Keratinocyte (primary cell): Measurements from ENCODE around the gene ALX1. TPM values are rescaled to one million over a fixed set of nuclear protein-coding genes. Genes with fewer than 3 reads are reported as not detected.

ENCODE experiments used
- DNase-seq: peaks from one replicate; pipeline ENCODE4 v3.0.0-alpha.2; 2011; ENCODE audit warnings: low read depth, missing footprints, low spot score
- FAIRE-seq: peaks from 2 replicates; lab custom pipeline; 2011; peaks lifted over from hg19 to GRCh38; lab: Jason Lieb, UNC
- H2AFZ ChIP-seq: 2 replicates; pipeline ENCODE4 v1.6.0; 2012; ENCODE audit warnings: low read length, control low read depth, inconsistent platforms; ENCODE audit not compliant: control insufficient read depth
- H3K27ac ChIP-seq: 2 replicates; pipeline ENCODE4 v1.5.1; 2011; ENCODE audit warnings: low read length; ENCODE audit not compliant: control insufficient read depth, insufficient read depth
- H3K27me3 ChIP-seq: 3 replicates; pipeline ENCODE4 v1.6.0; 2011; ENCODE audit warnings: low read length; ENCODE audit not compliant: control insufficient read depth, insufficient read depth; ENCODE audit errors: extremely low read depth
- H3K36me3 ChIP-seq, 2 experiments: 2 replicates in 1 of 2; 3 replicates in 1 of 2; pipeline ENCODE4 v1.5.1; 2011; ENCODE audit warnings: low read length in 2 of 2, mild to moderate bottlenecking in 1 of 2; ENCODE audit not compliant: control insufficient read depth in 2 of 2, insufficient read depth in 2 of 2; ENCODE audit errors: extremely low read depth in 1 of 2
- H3K4me1 ChIP-seq: 3 replicates; pipeline ENCODE4 v1.5.1; 2011; ENCODE audit warnings: low read length; ENCODE audit not compliant: control insufficient read depth, insufficient read depth; ENCODE audit errors: extremely low read depth
- H3K4me2 ChIP-seq: 3 replicates; pipeline ENCODE4 v1.6.0; 2011; ENCODE audit warnings: low read depth, low read length; ENCODE audit not compliant: control insufficient read depth, insufficient read depth; ENCODE audit errors: extremely low read depth
- H3K4me3 ChIP-seq, 3 experiments: fragments of 200-600 bp in 1 of 3; sonication (generic) in 1 of 3; 2 replicates in 2 of 3; 3 replicates in 1 of 3; pipeline ENCODE4 v1.5.1; 2011 to 2016; ENCODE audit warnings: low read length in 3 of 3, mild to moderate bottlenecking in 3 of 3, control low read depth in 2 of 3, inconsistent platforms in 1 of 3, low read depth in 1 of 3, mixed read lengths in 1 of 3, mixed run types in 1 of 3, moderate library complexity in 1 of 3; ENCODE audit not compliant: control insufficient read depth in 2 of 3, insufficient read depth in 2 of 3; ENCODE audit errors: extremely low read depth in 1 of 3
- H3K79me2 ChIP-seq: 2 replicates; pipeline ENCODE4 v1.6.0; 2012; ENCODE audit warnings: low read length; ENCODE audit not compliant: control insufficient read depth, insufficient read depth
- H3K9ac ChIP-seq: 3 replicates; pipeline ENCODE4 v1.6.0; 2011; ENCODE audit warnings: low read length; ENCODE audit not compliant: control insufficient read depth, insufficient read depth; ENCODE audit errors: extremely low read depth
- H3K9me1 ChIP-seq: 3 replicates; pipeline ENCODE4 v1.6.0; 2011; ENCODE audit warnings: low read length; ENCODE audit not compliant: control insufficient read depth, insufficient read depth; ENCODE audit errors: extremely low read depth
- H3K9me3 ChIP-seq: 2 replicates; pipeline ENCODE4 v1.5.1; 2012; ENCODE audit warnings: low read depth, low read length; ENCODE audit not compliant: control insufficient read depth
- H4K20me1 ChIP-seq: 3 replicates; pipeline ENCODE4 v1.6.0; 2011; ENCODE audit warnings: low read length; ENCODE audit not compliant: control insufficient read depth, insufficient read depth; ENCODE audit errors: extremely low read depth
- CTCF ChIP-seq, 3 experiments: IDR thresholded peaks in 1 of 3; conservative IDR thresholded peaks in 1 of 3; optimal IDR thresholded peaks in 1 of 3; 2 replicates in 2 of 3; 3 replicates in 1 of 3; pipeline versions ENCODE3 to v1.5.1; 2011; ENCODE audit warnings: low read length in 3 of 3, mild to moderate bottlenecking in 3 of 3, moderate library complexity in 2 of 3, control low read depth in 1 of 3, inconsistent platforms in 1 of 3; ENCODE audit not compliant: insufficient read depth in 2 of 3; ENCODE audit errors: extremely low read depth in 1 of 3
- EZH2 ChIP-seq: IDR thresholded peaks from one replicate; pipeline ENCODE4 v1.6.1; 2012; ENCODE audit warnings: inconsistent platforms, mild to moderate bottlenecking, low read length, moderate library complexity
- dilution Hi-C: fragments of 300-500 bp; cut with MboI; formaldehyde crosslinking; loops from one replicate; pipeline ENCODE4 v1.7.0; 2020; ENCODE audit warnings: low sequenced_read_pairs; ENCODE audit not compliant: extremely low pct_ligation_motif_present
- polyA plus RNA-seq, 5 experiments: library from polyadenylated mRNA; depleted of rRNA in 3 of 5; stranded (reverse) in 3 of 5; stranded (forward) in 1 of 5; unstranded in 1 of 5; fragments of >200 nt; gene quantifications; 1 replicate in 1 of 5; 2 replicates in 3 of 5; 3 replicates in 1 of 5; pipeline versions ENCODE4 v1.2.1 to v1.2.3, GENCODE V29; 2011 to 2012; ENCODE audit warnings: missing spikeins in 2 of 5, low read depth in 1 of 5, low replicate concordance in 1 of 5

Gene ALX1
- polyA plus RNA-seq, 1 donor (not counting 4 experiments of a cell fraction or from before 2014, with no cell fraction given), result not detected

DNA sequence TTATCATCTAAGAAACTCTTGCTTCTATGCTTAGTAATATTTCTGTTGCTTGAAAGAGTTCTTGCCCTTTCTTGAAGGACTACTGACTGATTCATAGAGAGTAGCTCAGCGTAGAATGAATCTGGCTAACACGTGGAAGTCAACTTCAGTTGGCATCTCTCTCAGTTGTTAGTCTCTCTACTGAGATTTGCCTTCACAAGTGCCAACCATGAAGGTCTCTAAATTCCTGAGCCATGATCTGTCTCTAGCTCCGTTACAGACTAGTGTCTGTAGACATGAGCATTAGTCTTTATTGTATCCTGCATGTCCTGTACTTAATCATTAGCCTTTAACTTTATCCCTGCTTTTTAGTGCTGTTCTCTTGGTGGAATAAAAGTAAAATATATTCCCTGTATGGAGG is 19.1 kb upstream of the ALX1 start:
- no peak overlapping the region for H2AFZ ChIP-seq
- H3K36me3 ChIP-seq, result no peaks in the 10 kb centered on the region
- TF ChIP-seq CTCF (optimal IDR thresholded peaks at IDR 0.05 in 1 of 3, IDR thresholded peaks at IDR 0.05 in 1 of 3, conservative IDR thresholded peaks at IDR 0.05 in 1 of 3; ENCODE audit: extremely low read depth in 1 of 3, insufficient read depth in 2 of 3, low read length in 3 of 3) (no peak), EZH2 (no peak)
- no peaks in the 10 kb centered on the region for H3K79me2 ChIP-seq
- no peaks in the 10 kb centered on the region for H3K9me3 ChIP-seq
- H3K4me1 ChIP-seq, result no peaks in the 10 kb centered on the region
- dilution Hi-C loops, result no loop called here
- no peak overlapping the region for H3K9ac ChIP-seq
- no peaks in the 10 kb centered on the region for H3K27me3 ChIP-seq
- no peak for FAIRE-seq
- no peak overlapping the region for H3K27ac ChIP-seq
- H3K4me3 ChIP-seq, result no peak overlapping the region
- no peaks in the 10 kb centered on the region for H3K9me1 ChIP-seq
- H3K4me2 ChIP-seq, result no peak overlapping the region
- no peaks in the 10 kb centered on the region for H4K20me1 ChIP-seq
- no peak for DNase-seq

- H3K36me3 ChIP-seq, result no peaks in the 10 kb centered on the region
- H3K79me2 ChIP-seq, result no peaks in the 10 kb centered on the region
- no peak overlapping the region for H2AFZ ChIP-seq
- no peaks in the 10 kb centered on the region for H4K20me1 ChIP-seq
- no peak overlapping the region for H3K27ac ChIP-seq
- no peak overlapping the region for H3K4me3 ChIP-seq
- no peak overlapping the region for H3K9ac ChIP-seq
- H3K9me3 ChIP-seq, result no peaks in the 10 kb centered on the region
- H3K9me1 ChIP-seq, result no peaks in the 10 kb centered on the region
- DNase-seq (no peak), FAIRE-seq (no peak)
- no peak overlapping the region for H3K4me2 ChIP-seq
- no peaks in the 10 kb centered on the region for H3K4me1 ChIP-seq
- TF ChIP-seq EZH2 (no peak), CTCF (optimal IDR thresholded peaks at IDR 0.05 in 1 of 3, IDR thresholded peaks at IDR 0.05 in 1 of 3, conservative IDR thresholded peaks at IDR 0.05 in 1 of 3; ENCODE audit: extremely low read depth in 1 of 3, insufficient read depth in 2 of 3, low read length in 3 of 3) (no peak)
- dilution Hi-C loops, result no loop called here
- peaks cover 7% of the 10 kb centered on the region for H3K27me3 ChIP-seq
These were observed 13.7 kb upstream of the ALX1 start for GRCh38 chr12:85266356-85266755.
